H9 (cell line): ENCODE results near the gene MED9. TPM values are rescaled to one million over a fixed set of nuclear protein-coding genes. Genes with fewer than 3 reads are reported as not detected.
A peak's percentile ranks its signal among the peaks of the same experiment; 100 is the strongest.

Experiments
- DNase-seq: peaks from one replicate; pipeline ENCODE4 v3.0.0-alpha.2; 2017
- H2AFZ ChIP-seq: one replicate; pipeline ENCODE4 v1.6.1; 2013; ENCODE audit warnings: mild to moderate bottlenecking, low read length, control low read depth, moderate library complexity
- H2AK5ac ChIP-seq: 2 replicates; pipeline ENCODE4 v1.6.1; 2013; ENCODE audit warnings: low read length, control low read depth, mixed read lengths; ENCODE audit not compliant: insufficient read length
- H2BK120ac ChIP-seq: one replicate; pipeline ENCODE4 v1.6.1; 2013; ENCODE audit warnings: low read depth, mild to moderate bottlenecking, low read length, control low read depth, inconsistent platforms; ENCODE audit not compliant: poor library complexity, severe bottlenecking
- H2BK12ac ChIP-seq: 2 replicates; pipeline ENCODE4 v1.6.1; 2013; ENCODE audit warnings: low read length, control low read depth, mixed read lengths, low read depth; ENCODE audit not compliant: insufficient read length
- H2BK15ac ChIP-seq: 2 replicates; pipeline ENCODE4 v1.6.1; 2013; ENCODE audit warnings: low read depth, low read length, control low read depth
- H2BK20ac ChIP-seq: one replicate; pipeline ENCODE4 v1.6.1; 2013; ENCODE audit warnings: low read depth, mild to moderate bottlenecking, low read length, control low read depth, inconsistent platforms; ENCODE audit not compliant: poor library complexity, severe bottlenecking
- H2BK5ac ChIP-seq: 2 replicates; pipeline ENCODE4 v1.6.1; 2013; ENCODE audit warnings: low read length, control low read depth, mixed read lengths; ENCODE audit not compliant: insufficient read length
- H3K14ac ChIP-seq: 2 replicates; pipeline ENCODE4 v1.6.1; 2013; ENCODE audit warnings: low read length, control low read depth; ENCODE audit not compliant: insufficient read depth
- H3K18ac ChIP-seq: 2 replicates; pipeline ENCODE4 v1.6.1; 2013; ENCODE audit warnings: low read depth, mild to moderate bottlenecking, mixed read lengths, low read length, control low read depth; ENCODE audit not compliant: insufficient read length
- H3K23ac ChIP-seq: 2 replicates; pipeline ENCODE4 v1.6.1; 2013; ENCODE audit warnings: low read length, control low read depth, mixed read lengths, low read depth; ENCODE audit not compliant: insufficient read length
- H3K23me2 ChIP-seq: 2 replicates; pipeline ENCODE4 v1.6.1; 2013; ENCODE audit warnings: low read depth, mild to moderate bottlenecking, mixed read lengths, low read length, control low read depth; ENCODE audit not compliant: insufficient read length, poor library complexity, severe bottlenecking
- H3K27ac ChIP-seq: 2 replicates; pipeline ENCODE4 v1.5.1; 2013; ENCODE audit warnings: low read length, control low read depth, mixed read lengths, low read depth; ENCODE audit not compliant: insufficient read length
- H3K27me3 ChIP-seq: 2 replicates; pipeline ENCODE4 v1.6.1; 2013; ENCODE audit warnings: low read length, control low read depth, inconsistent platforms; ENCODE audit not compliant: insufficient read depth
- H3K4ac ChIP-seq: 2 replicates; pipeline ENCODE4 v1.6.1; 2013; ENCODE audit warnings: low read depth, mild to moderate bottlenecking, control low read depth, inconsistent platforms, low read length, moderate library complexity
- H3K4me1 ChIP-seq: 2 replicates; pipeline ENCODE4 v1.6.1; 2013; ENCODE audit warnings: low read length, control low read depth, inconsistent platforms; ENCODE audit not compliant: insufficient read depth
- H3K4me2 ChIP-seq: 2 replicates; pipeline ENCODE4 v1.6.1; 2013; ENCODE audit warnings: low read length, control low read depth, mixed read lengths; ENCODE audit not compliant: insufficient read length, insufficient read depth
- H3K56ac ChIP-seq: 2 replicates; pipeline ENCODE4 v1.6.1; 2013; ENCODE audit warnings: low read depth, mild to moderate bottlenecking, mixed read lengths, low read length, control low read depth; ENCODE audit not compliant: insufficient read length
- H3K79me1 ChIP-seq: 2 replicates; pipeline ENCODE4 v1.6.1; 2013; ENCODE audit warnings: low read depth, mild to moderate bottlenecking, moderate library complexity, low read length, control low read depth, inconsistent platforms; ENCODE audit not compliant: insufficient read depth, poor library complexity, severe bottlenecking
- H3K79me2 ChIP-seq: 2 replicates; pipeline ENCODE4 v1.6.1; 2013; ENCODE audit warnings: low read length, control low read depth, inconsistent platforms; ENCODE audit not compliant: insufficient read depth
- H3K9ac ChIP-seq: 2 replicates; pipeline ENCODE4 v1.6.1; 2013; ENCODE audit warnings: low read length, control low read depth, mixed read lengths; ENCODE audit not compliant: insufficient read length; ENCODE audit errors: extremely low read depth
- H3K9me3 ChIP-seq: one replicate; pipeline ENCODE4 v1.6.1; 2013; ENCODE audit warnings: low read depth, low read length, inconsistent platforms; ENCODE audit not compliant: control insufficient read depth
- H3T11ph ChIP-seq: one replicate; pipeline ENCODE4 v1.6.1; 2013; ENCODE audit warnings: mild to moderate bottlenecking, low read length, control low read depth, inconsistent platforms
- H4K20me1 ChIP-seq: one replicate; pipeline ENCODE4 v1.6.1; 2013; ENCODE audit not compliant: control insufficient read depth, insufficient read length, insufficient read depth
- H4K5ac ChIP-seq: 2 replicates; pipeline ENCODE4 v1.6.1; 2013; ENCODE audit warnings: low read depth, mild to moderate bottlenecking, mixed read lengths, low read length, control low read depth; ENCODE audit not compliant: insufficient read length
- H4K8ac ChIP-seq: replicated peaks from 2 replicates; pipeline ENCODE4 v1.6.1; 2013; ENCODE audit warnings: low read length, control low read depth, mixed read lengths, low read depth; ENCODE audit not compliant: insufficient read length
- H4K91ac ChIP-seq: 2 replicates; pipeline ENCODE4 v1.6.1; 2013; ENCODE audit warnings: low read depth, mild to moderate bottlenecking, moderate library complexity, mixed read lengths, low read length, control low read depth; ENCODE audit not compliant: insufficient read length
- H3K27ac Mint-ChIP-seq, 3 experiments: 2 replicates in 2 of 3; 3 replicates in 1 of 3; pipeline ENCODE4 v1.8.0; 2020 to 2021; ENCODE audit warnings: mixed read lengths in 3 of 3, mild to moderate bottlenecking in 1 of 3, moderate library complexity in 1 of 3
- H3K27me3 Mint-ChIP-seq: 2 replicates; pipeline ENCODE4 v1.8.0; 2021; ENCODE audit warnings: low read depth, mild to moderate bottlenecking, moderate library complexity, mixed read lengths
- H3K36me3 Mint-ChIP-seq, 3 experiments: 2 replicates in 2 of 3; 3 replicates in 1 of 3; pipeline ENCODE4 v1.8.0; 2020 to 2021; ENCODE audit warnings: low read depth in 3 of 3, mixed read lengths in 3 of 3; ENCODE audit not compliant: insufficient read depth in 1 of 3
- H3K4me1 Mint-ChIP-seq, 2 experiments: 2 replicates each; pipeline ENCODE4 v1.8.0; 2020; ENCODE audit warnings: mixed read lengths in 2 of 2
- H3K4me3 Mint-ChIP-seq, 2 experiments: 2 replicates in 1 of 2; 3 replicates in 1 of 2; pipeline ENCODE4 v1.8.0; 2020 to 2021; ENCODE audit warnings: mild to moderate bottlenecking in 2 of 2, mixed read lengths in 2 of 2, moderate library complexity in 1 of 2
- H3K9me3 Mint-ChIP-seq, 2 experiments: 2 replicates in 1 of 2; 3 replicates in 1 of 2; pipeline ENCODE4 v1.8.0; 2020; ENCODE audit warnings: mild to moderate bottlenecking in 2 of 2, mixed read lengths in 2 of 2, moderate library complexity in 1 of 2
- WGBS: extraction: QIAGEN DNeasy Blood & Tissue Kit; methylation state at CpG from one replicate; pipeline ENCODE4 v1.1.7; 2013; ENCODE audit warnings: missing lambda C conversion rate, low lambda C conversion rate, mixed read lengths; ENCODE audit not compliant: insufficient read length; ENCODE audit errors: extremely low coverage; 5-methylcytosine and 5-hydroxymethylcytosine counted together
- total RNA-seq: library from RNA; stranded (reverse); gene quantifications from 2 replicates; pipeline ENCODE4 v1.2.1, GENCODE V29; 2021
- TF ChIP-seq, protein P1 (sequence below): fragments of 200-600 bp; sonication (generic); conservative IDR thresholded peaks from 3 replicates; pipeline ENCODE4 v1.8.0; 2021; ENCODE audit warnings: antibody characterized with exemption, mild to moderate bottlenecking

MED9 gene
- total RNA-seq, 1 experiment from 2014 or later: 20.0 TPM

DNA sequence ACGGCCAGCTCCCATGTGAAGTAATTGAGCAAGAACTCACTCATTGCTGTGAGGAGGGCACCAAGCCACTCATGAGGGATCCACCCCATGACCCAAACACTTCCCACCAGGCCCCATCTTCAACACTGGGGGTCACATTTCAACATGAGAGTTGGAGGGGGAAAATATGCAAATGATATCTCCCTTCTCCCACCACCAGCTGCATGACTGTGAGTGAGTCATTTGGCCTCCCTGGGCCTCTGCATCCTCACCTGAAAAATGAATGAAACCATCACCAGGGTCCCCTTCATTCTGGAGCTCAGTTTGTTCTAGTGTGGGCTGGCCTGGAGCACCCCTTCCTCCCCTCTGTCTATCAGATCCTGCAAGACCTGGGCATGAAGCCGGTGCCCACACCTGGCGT is 6.8 kb upstream of the MED9 start:
- no peak overlapping the region for H3K4me2 ChIP-seq
- no peak overlapping the region for H3K23ac ChIP-seq
- H4K8ac ChIP-seq: no peak overlapping the region
- H4K91ac ChIP-seq: no peak overlapping the region
- H2BK5ac ChIP-seq: no peak overlapping the region
- H4K5ac ChIP-seq: no peak overlapping the region
- no peaks in the 10 kb centered on the region for H3K27me3 ChIP-seq
- no peak overlapping the region for H3K18ac ChIP-seq
- no peak overlapping the region for H3K4ac ChIP-seq
- H3T11ph ChIP-seq: no peak overlapping the region
- TF ChIP-seq, protein P1, sequence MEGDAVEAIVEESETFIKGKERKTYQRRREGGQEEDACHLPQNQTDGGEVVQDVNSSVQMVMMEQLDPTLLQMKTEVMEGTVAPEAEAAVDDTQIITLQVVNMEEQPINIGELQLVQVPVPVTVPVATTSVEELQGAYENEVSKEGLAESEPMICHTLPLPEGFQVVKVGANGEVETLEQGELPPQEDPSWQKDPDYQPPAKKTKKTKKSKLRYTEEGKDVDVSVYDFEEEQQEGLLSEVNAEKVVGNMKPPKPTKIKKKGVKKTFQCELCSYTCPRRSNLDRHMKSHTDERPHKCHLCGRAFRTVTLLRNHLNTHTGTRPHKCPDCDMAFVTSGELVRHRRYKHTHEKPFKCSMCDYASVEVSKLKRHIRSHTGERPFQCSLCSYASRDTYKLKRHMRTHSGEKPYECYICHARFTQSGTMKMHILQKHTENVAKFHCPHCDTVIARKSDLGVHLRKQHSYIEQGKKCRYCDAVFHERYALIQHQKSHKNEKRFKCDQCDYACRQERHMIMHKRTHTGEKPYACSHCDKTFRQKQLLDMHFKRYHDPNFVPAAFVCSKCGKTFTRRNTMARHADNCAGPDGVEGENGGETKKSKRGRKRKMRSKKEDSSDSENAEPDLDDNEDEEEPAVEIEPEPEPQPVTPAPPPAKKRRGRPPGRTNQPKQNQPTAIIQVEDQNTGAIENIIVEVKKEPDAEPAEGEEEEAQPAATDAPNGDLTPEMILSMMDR: no peak
- no peak overlapping the region for H2BK20ac ChIP-seq
- no peaks in the 10 kb centered on the region for H4K20me1 ChIP-seq
- H3K27ac ChIP-seq: no peak overlapping the region
- no peak overlapping the region for H2BK15ac ChIP-seq
- H3K27ac Mint-ChIP-seq: peak overlapping the region in 1 of 3 experiments; percentile 59; a peak in 1 of 7 replicates
- H3K9me3 ChIP-seq: no peaks in the 10 kb centered on the region
- H3K9ac ChIP-seq: no peak overlapping the region
- no peak overlapping the region for H3K56ac ChIP-seq
- no peaks in the 10 kb centered on the region for H3K23me2 ChIP-seq
- H3K79me1 ChIP-seq: no peaks in the 10 kb centered on the region
- no peak overlapping the region for H2BK120ac ChIP-seq
- no peaks in the 10 kb centered on the region for H3K4me1 ChIP-seq
- H3K36me3 Mint-ChIP-seq: no peaks in the 10 kb centered on the region
- no peak for DNase-seq
- H2AFZ ChIP-seq: no peak overlapping the region
- whole genome bisulfite sequencing: no CpG with 5 or more reads among the region's 3 CpGs
- no peak overlapping the region for H3K14ac ChIP-seq
- H3K79me2 ChIP-seq: no peaks in the 10 kb centered on the region
- no peak overlapping the region for H2BK12ac ChIP-seq
- no peak overlapping the region for H2AK5ac ChIP-seq
- no peak overlapping the region for H3K4me3 Mint-ChIP-seq
- H3K27me3 Mint-ChIP-seq: peaks cover 49% of the 10 kb centered on the region
- no peaks in the 10 kb centered on the region for H3K9me3 Mint-ChIP-seq
- peaks cover 0 to 3% of the 10 kb centered on the region in 2 experiments; a peak in 3 of 4 replicates for H3K4me1 Mint-ChIP-seq
